GM21447 (cell line): ENCODE data around the gene SCN8A.

ENCODE experiments used
- ATAC-seq: cut with Tn5 transposase; IDR thresholded peaks from one replicate; pipeline ENCODE4 v1.9.1; 2021; ENCODE audit not compliant: unreplicated experiment

Gene SCN8A

GRCh38 chr12:51667269-51667668, 76.2 kb downstream of the SCN8A start:
- no peak for ATAC-seq

- no peak for ATAC-seq
Measured at GRCh38 chr12:51669271-51669670, 78.2 kb downstream of the SCN8A start.

GRCh38 chr12:51669996-51670395, 79.0 kb downstream of the SCN8A start:
- no peak for ATAC-seq

- no peak for ATAC-seq
Measured at GRCh38 chr12:51672334-51672733, 81.3 kb downstream of the SCN8A start.

- no peak for ATAC-seq
Measured at GRCh38 chr12:51675071-51675803, 84.2 kb downstream of the SCN8A start.

DNA sequence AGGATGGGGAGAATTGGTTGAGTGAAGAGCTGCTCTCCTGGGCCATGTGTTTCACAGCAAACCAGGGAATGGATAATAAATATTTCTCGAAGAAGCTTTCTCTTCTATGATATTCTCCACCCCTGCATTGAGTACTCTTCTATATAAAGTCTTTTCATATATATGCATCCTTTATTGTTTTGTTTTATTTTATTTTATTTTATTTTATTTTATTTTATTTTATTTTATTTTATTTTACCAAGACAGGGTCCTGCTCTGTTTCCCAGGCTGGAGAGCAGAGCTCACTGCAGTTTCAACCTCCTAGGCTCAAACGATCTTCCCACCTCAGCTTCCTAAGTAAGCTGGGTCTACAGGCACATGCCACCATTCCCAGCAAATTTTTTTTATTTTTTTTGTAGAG, 85.8 kb downstream of the SCN8A start:
- ATAC-seq, result no peak

DNA sequence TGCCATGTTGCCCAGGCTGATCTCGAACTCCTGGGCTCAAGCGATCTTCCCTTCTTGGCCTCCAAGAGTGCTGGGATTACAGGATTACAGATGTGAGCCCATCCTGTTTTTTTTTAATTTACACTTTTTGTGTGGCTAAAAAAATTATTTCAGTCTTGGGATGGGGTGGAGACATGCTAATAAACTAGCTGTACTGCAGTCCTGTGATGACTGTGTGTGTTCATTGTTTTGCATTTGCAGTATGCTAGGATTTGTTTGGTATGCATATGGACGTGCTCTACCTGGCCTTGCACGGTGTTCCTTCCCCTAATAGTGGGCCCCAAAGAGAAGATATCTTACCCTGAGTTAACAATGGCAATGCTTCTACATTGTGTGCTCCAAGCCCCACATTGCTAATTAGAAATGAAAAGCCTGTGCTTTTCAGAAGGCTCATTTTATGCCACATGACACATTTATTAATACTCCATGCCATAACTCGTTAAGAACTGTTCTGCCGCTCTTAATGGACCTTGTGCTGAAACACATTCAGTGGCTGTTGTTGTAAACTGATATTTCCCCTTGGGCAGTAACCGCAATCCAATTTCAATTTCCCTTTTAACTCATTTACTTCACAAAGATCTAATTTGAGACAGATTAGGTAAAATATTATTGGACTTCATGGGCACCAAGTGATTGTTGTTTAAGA, 86.4 kb downstream of the SCN8A start:
- no peak for ATAC-seq

DNA sequence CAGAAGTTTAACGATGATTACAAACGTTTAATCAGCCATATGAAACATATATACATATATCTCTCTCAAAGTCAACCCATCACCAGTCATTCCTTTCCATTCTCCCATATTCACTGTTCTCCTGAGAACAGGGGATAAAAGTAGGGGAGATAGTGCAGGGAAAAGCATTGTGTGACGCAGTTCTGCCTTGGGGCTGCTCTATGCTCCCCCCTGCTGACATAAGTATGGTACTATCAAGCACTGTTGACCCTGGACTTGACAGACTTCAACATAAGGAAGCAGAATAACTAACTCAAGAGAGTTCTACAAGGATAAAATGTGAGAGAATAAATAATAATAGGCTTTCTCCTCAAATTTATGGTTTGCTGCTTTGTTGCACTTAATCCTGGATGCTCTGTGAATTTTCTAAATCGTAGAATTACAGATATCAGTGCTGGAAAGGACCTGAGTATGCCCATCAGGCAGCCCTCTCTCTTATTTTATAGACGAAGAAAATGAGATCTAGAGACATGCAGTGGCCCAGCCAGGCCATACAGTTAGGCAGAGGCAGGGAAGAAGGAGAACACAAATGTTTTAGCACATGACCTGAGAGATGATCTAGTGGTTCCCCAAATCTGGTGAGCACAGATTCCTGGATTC, 87.2 kb downstream of the SCN8A start:
- no peak for ATAC-seq

GRCh38 chr12:51682981-51683380, 91.9 kb downstream of the SCN8A start:
- ATAC-seq, result no peak

GRCh38 chr12:51683763-51684357, 92.8 kb downstream of the SCN8A start:
- no peak for ATAC-seq

- no peak for ATAC-seq
Measured at GRCh38 chr12:51686727-51687126, 95.7 kb downstream of the SCN8A start.

DNA sequence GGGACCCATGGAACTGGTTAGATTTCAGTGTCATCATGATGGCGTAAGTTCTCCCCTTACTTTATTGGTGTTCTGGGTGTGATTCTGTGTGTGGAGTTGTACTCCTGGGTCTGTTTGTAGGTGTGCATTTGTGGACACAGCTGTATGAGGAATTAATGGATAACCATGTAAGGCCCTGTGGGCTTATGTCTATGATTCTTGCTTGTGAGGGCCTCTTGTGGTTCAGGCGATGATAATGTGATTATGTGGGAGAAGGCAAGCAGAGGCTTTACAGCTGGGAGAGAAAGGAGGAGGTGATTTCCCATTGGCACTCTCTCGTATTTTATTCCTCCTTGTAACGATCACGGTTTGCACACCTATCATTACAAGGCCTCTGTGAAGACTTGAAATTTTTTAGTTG, 96.1 kb downstream of the SCN8A start:
- no peak for ATAC-seq

- ATAC-seq, result no peak
Measured at GRCh38 chr12:51687614-51688013, 96.6 kb downstream of the SCN8A start.

DNA sequence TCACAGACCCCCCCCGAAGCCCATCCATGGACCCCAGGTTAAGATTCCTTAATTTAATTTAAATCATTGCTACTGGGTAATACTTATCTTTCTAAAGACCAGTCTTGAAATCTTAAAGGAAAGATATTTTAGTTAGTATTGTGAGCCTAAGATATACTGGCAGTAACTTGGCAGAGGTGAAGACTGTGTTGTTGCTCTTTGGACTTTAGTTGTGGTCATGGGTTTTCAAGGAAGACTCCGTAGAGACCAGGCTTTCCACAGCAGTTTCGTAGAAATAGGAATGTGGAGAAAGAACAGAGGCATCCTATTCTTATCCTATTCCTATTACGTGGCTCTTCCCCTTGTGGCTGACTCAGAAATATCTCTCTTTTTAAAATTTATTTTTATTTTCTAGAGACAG, 99.0 kb downstream of the SCN8A start:
- no peak for ATAC-seq

- no peak for ATAC-seq
Measured at GRCh38 chr12:51692016-51692415, 101.0 kb downstream of the SCN8A start.

GRCh38 chr12:51693569-51693968, 102.5 kb downstream of the SCN8A start:
- no peak for ATAC-seq

DNA sequence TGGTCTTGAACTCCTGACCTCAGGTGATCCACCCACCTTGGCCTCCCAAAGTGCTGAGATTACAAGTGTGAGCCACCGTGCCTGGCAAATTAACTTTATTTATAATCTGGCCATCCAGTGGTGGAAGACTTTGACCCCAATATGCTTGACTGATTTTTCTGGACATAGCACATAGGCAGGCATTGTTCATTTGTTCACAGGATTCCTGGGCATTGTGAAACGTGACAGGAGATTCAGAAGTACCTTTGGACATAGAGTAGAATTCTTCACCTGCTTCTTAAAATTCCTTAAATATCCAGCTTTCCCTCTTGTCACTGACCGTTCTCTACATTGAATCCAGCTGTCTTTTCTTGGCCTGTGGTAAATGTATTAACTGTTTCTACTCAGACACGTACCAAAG, 103.1 kb downstream of the SCN8A start:
- ATAC-seq, result no peak

DNA sequence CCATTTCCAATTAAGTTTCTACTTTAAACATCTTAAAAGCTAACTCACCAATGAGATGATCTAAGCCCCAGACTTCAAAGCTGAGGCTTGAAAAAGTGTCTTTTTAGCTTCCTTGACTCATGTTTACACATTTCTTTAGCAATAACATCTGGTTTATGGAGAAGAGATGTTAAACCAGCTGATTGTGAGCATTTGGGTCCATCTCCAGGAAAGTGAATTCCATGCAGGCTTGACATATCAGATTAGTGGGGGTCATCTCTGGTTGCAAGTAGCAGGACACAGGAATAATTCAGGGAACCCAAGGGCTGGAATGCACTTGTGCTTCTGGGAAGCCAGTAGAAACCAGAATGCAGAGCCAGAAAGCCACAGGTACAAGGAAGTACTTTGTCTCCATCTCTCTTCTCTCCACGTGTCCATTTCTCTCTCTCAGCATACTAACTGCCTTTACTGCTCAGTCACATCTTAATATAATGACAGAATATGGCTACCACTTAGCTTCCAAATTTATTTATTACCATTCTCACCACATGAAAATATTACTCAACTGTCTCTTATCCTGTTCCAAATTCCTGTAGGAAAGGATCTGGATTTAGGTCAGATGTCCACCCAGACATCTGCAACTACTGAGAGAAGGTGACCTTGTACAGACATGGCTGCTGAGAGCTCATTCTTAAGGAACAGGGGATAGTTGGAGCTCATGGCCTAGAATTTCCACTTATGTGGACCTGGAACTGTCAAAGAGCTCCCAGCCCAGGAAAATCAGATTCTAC, 104.4 kb downstream of the SCN8A start:
- ATAC-seq, result no peak

DNA sequence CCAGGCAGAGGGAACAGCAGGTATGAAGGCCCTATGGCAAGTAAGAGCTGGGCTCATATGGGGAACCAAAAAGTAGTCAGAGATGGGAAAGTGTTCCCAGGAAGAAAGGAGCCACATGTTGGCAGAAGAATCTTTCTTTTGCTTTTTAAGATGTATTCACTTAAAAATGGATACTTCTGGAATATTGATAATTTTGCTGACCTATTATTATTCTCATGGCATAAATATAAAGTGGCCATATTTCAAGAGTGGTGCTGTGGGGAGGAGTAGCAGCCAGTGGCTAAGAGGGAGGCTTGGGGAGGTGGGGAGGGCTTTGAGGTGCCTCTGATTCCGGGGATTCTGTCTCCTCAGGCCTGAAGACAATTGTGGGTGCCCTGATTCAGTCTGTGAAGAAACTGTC, 108.2 kb downstream of the SCN8A start:
- ATAC-seq, result no peak

DNA sequence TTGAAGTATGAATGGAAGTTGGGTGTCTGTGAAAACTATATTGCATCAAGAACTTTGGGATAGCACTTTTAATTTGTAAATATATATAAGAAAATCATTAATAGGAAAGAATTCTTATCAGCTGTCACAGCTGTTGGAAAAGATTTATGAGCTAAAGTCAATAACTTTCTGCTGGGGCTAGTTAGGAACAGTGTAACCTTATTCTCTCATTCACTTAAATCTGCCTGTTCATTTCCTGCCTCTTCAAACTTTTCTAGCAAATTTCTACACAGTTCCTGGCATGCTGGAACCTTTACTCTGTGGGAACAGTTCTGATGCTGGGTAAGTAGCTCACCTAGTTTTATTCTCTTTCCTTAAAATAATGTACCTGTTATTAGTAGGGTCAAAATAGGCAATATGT, 109.9 kb downstream of the SCN8A start:
- no peak for ATAC-seq

- ATAC-seq, result no peak
Measured at GRCh38 chr12:51702587-51702986, 111.6 kb downstream of the SCN8A start.
